Stimulated activated memory B cell treated with anti-CD40 and anti-IgM and Interleukin-4, amounts not matched to agents 10 μg/mL and 1 μg/mL and 100 μg/mL, for 72 hours (primary cell): ENCODE data around the gene CNST.
"Not testable (repeated sequence)": the region's sequence is repeated elsewhere in the genome, so short reads cannot be mapped to it uniquely, and the experiment has no call there.

Experiments
- ATAC-seq: fragments of 150-1000 bp; cut with Tn5 transposase; 2 replicates; pipeline ENCODE4 v1.10.0; 2021
- H3K27ac Mint-ChIP-seq: one replicate; pipeline ENCODE4 v1.8.0; 2022; ENCODE audit warnings: mild to moderate bottlenecking, mixed read lengths
- H3K27me3 Mint-ChIP-seq: one replicate; pipeline ENCODE4 v1.8.0; 2022; ENCODE audit warnings: mixed read lengths
- H3K36me3 Mint-ChIP-seq: one replicate; pipeline ENCODE4 v1.8.0; 2022; ENCODE audit warnings: mixed read lengths
- H3K4me1 Mint-ChIP-seq: one replicate; pipeline ENCODE4 v1.8.0; 2022; ENCODE audit warnings: mixed read lengths
- H3K4me3 Mint-ChIP-seq: one replicate; pipeline ENCODE4 v1.8.0; 2022; ENCODE audit warnings: mild to moderate bottlenecking, moderate library complexity, mixed read lengths
- H3K9me3 Mint-ChIP-seq: one replicate; pipeline ENCODE4 v1.8.0; 2022; ENCODE audit warnings: mixed read lengths

The CNST gene

GRCh38 chr1:246680696-246681130, 114.5 kb downstream of the CNST start:
- Mint-ChIP-seq H3K9me3 (no peaks in the 10 kb centered on the region), H3K36me3 (peaks cover 7% of the 10 kb centered on the region), H3K27me3 (no peaks in the 10 kb centered on the region), H3K4me1 (peaks cover 10% of the 10 kb centered on the region), H3K4me3 (no peak overlapping the region), H3K27ac (no peak overlapping the region)
- no peak for ATAC-seq

DNA sequence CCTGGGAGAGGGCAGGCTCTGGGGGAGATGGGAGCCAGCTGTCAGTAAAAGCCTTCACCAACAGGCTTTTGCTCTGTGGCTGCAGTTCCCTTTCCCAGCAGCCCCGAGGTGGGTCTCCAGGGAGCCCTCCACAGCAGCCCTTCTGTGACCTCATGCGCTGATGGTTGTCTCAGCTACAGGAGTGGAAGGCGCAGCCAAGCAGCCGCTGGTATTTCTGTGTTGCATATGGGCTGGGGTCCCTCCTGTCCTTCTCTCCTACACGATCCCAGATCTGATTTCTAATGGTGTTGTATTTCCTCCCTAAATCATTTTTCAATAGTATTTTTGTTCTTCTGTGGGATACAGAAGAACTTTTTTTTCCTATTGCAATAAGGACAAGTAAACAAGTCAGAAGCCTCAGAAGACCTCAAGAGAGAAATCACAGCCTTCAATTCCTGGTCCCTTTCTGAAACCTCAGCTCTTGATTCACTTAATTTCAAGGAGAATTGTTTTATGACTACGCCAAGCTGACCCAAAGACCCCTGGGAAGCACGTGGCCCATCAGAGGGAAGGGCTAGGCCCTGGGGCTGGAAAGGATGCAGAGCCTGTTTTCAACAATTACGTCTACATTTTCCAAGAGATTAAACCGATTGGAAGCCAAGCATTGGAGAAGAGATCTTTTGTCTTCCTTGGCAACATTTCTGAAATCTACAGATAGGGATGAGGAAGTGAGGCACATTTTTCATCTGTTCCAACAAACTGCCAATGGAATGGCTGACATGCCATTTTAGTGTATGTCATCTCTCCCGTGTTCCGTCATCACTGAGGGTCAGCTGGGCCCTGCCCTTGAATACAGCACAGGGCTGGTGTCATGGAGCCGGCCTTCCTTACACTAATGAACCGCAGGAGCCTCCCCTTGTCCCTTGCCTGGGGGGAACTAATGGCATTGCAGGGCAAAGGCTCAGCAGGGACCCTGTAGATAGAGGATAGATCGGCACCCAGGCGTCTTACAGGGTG, 115.9 kb downstream of the CNST start:
- ATAC-seq: peak; percentile 53
- no peaks in the 10 kb centered on the region for H3K9me3 Mint-ChIP-seq
- H3K4me1 Mint-ChIP-seq: peaks cover 10% of the 10 kb centered on the region
- H3K27me3 Mint-ChIP-seq: no peaks in the 10 kb centered on the region
- H3K27ac Mint-ChIP-seq: no peak overlapping the region
- no peak overlapping the region for H3K4me3 Mint-ChIP-seq
- peaks cover 7% of the 10 kb centered on the region for H3K36me3 Mint-ChIP-seq

- Mint-ChIP-seq H3K4me3 (no peak overlapping the region), H3K36me3 (peaks cover 7% of the 10 kb centered on the region), H3K9me3 (no peaks in the 10 kb centered on the region), H3K27me3 (peaks cover 7% of the 10 kb centered on the region), H3K4me1 (peaks cover 10% of the 10 kb centered on the region), H3K27ac (no peak overlapping the region)
- no peak for ATAC-seq
Measured at GRCh38 chr1:246683521-246683920, 117.3 kb downstream of the CNST start.

- Mint-ChIP-seq H3K9me3 (no peaks in the 10 kb centered on the region), H3K4me3 (no peak overlapping the region), H3K36me3 (peaks cover 7% of the 10 kb centered on the region), H3K27me3 (peaks cover 7% of the 10 kb centered on the region), H3K4me1 (peaks cover 10% of the 10 kb centered on the region), H3K27ac (no peak overlapping the region)
- ATAC-seq: no peak
Measured at GRCh38 chr1:246687002-246687401, 120.7 kb downstream of the CNST start.

DNA sequence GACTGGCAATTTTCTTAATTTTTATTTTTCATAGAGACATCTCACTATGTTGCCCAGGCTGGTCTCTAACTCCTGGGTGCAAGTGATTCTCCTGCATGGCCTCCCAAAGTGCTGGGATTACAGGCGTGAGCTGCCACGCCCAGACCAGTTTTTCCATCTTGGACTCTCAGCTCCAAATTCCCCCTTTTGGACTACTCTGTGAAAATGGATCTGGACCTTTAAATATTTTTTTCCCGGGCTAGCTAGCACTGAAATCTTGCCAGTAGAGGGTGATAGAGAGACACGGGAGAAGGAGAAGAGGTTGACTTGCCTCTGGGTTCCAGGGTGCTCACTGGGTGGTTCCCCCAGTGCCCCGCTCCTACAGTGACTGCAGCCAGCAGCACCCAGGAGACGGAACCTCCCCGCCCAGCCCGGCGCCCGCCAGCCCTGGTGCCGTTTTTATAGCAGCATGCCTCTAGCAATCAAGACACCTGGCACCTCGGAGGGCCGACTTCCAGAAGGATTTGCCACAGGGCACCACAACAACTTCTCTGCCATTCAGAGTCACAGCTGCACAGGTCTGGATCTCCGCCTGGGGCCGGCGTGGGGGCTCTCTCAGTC, 123.3 kb downstream of the CNST start:
- Mint-ChIP-seq H3K27ac (no peak overlapping the region), H3K9me3 (peaks cover 5% of the 10 kb centered on the region), H3K27me3 (peaks cover 7% of the 10 kb centered on the region), H3K4me3 (no peak overlapping the region), H3K4me1 (peaks cover 7% of the 10 kb centered on the region), H3K36me3 (no peaks in the 10 kb centered on the region)
- peak; percentile 82 for ATAC-seq

- H3K4me3 Mint-ChIP-seq: no peak overlapping the region
- H3K36me3 Mint-ChIP-seq: no peaks in the 10 kb centered on the region
- peaks cover 7% of the 10 kb centered on the region for H3K4me1 Mint-ChIP-seq
- H3K9me3 Mint-ChIP-seq: peaks cover 8% of the 10 kb centered on the region
- ATAC-seq: no peak
- no peak overlapping the region for H3K27ac Mint-ChIP-seq
- H3K27me3 Mint-ChIP-seq: peaks cover 7% of the 10 kb centered on the region
Measured at GRCh38 chr1:246690100-246690499, 123.8 kb downstream of the CNST start.

DNA sequence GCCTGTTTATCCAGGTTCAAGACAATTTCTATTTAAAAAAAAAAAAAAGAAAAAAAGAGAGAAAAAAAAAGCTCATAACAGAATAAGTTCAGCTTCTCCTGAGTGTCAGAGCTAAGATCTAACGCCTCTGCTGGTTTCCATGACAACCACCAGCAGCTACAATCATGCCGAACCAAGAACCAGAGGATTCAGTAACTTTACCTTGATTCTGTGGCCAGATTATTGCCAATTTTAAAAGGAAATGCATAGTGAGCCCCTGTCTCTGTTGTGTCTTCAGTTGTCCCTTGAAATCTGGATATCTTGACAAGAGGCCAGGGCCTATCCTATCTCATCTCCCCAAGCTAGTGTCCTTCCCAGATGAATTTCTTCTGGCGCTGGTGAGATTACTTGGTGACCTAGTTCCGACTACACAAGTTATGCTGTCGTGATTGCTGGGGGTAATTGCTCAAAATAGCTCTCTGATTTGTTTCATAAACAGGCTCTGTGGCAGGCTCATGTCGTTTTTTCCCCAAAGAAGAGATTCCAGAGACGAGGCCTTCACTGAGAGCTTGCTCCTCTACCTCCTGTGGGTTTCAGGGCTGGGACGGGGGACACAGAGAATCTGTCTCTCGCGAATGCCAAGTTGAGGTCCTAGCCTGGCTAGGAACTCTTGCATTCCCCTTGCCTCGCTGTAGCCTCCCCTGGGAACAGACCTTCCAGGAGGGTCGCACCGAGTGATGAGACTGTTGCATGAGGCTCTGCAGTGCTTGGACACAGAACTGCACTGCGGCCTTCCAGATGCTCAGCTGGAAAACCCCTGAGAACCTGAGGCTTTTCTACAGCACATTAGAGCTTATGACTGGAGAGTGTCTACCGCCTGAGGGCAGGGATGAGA, 125.6 kb downstream of the CNST start:
- no peak overlapping the region for H3K27ac Mint-ChIP-seq
- H3K9me3 Mint-ChIP-seq: peaks cover 8% of the 10 kb centered on the region
- H3K4me3 Mint-ChIP-seq: no peak overlapping the region
- peaks cover 12% of the 10 kb centered on the region for H3K4me1 Mint-ChIP-seq
- peaks cover 7% of the 10 kb centered on the region for H3K27me3 Mint-ChIP-seq
- ATAC-seq: no peak
- H3K36me3 Mint-ChIP-seq: no peaks in the 10 kb centered on the region

DNA sequence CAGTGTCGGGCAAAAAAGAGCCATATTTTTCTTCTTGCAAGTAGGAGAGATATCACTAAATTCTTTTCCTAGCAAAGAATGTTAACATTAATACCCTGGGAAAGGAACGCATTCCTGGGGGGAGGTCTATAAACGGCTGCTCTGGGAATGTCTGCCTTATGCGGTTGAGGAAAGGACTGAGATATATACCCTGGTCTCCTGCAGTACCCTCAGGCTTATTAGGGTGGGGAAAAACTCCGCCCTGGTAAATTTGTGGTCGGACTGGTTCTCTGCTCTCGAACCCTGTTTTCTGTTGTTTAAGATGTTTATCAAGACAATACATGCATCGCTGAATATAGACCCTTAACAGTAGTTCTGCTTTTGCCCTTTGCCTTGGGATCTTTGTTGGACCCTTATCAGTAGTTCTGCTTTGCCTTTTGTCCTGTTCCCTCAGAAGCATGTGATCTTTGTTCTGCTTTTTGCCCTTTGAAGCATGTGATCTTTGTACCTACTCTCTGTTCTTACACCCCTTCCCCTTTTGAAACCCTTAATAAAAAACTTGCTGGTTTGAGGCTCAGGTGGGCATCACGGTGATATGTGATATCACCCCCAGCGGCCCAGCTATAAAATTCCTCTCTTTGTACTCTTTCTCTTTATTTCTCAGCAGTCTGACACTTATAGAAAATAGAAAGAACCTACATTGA, 128.1 kb downstream of the CNST start:
- not testable (repeated sequence) for H3K4me3 Mint-ChIP-seq, H3K27me3 Mint-ChIP-seq, H3K36me3 Mint-ChIP-seq, H3K9me3 Mint-ChIP-seq, ATAC-seq, H3K27ac Mint-ChIP-seq
- H3K4me1 Mint-ChIP-seq: peaks cover 21% of the 10 kb centered on the region

DNA sequence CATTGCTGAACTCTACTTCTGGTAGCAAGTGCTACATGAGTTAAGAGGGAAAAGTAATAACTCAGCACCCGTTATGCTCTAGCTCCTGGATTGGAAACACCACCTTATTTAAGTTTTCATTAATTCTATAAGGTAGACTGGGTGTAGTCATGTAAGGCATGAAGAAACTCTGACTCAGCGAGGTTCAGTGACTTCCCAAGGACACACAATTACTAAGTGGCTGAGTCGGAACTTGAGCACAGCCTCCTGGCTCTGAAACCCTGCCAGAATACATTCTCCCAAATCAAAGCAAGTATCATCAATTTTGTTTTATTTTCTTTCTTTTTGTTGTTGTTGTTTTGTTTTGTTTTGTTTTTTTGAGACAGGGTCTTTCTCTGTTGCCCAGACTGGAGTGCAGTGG, 128.9 kb downstream of the CNST start:
- no peak for ATAC-seq
- Mint-ChIP-seq H3K27me3 (no peaks in the 10 kb centered on the region), H3K27ac (no peak overlapping the region), H3K4me1 (peaks cover 18% of the 10 kb centered on the region), H3K4me3 (no peak overlapping the region), H3K9me3 (peaks cover 8% of the 10 kb centered on the region), H3K36me3 (no peaks in the 10 kb centered on the region)

DNA sequence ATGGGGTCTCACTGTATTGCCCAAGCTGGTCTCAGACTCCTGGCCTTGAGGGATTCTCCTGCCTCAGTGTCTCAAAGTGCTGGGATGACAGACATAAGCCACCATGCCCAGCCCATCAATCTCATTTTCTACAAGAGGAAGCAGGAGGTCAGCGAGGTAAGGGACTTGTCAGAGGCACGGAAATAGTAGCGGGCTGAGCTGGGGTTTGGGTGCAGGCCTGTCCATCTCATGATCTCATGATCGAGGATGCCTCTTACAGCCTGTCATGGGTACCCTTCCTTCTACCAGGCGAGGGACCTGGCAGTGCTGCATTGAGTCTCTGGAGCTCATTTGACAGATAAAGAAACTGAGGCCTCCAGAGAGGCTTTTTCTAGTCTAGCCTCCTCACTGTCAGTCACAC, 129.4 kb downstream of the CNST start:
- Mint-ChIP-seq H3K36me3 (no peaks in the 10 kb centered on the region), H3K9me3 (peaks cover 8% of the 10 kb centered on the region), H3K4me1 (peaks cover 18% of the 10 kb centered on the region), H3K4me3 (no peak overlapping the region), H3K27ac (no peak overlapping the region), H3K27me3 (no peaks in the 10 kb centered on the region)
- ATAC-seq: no peak

DNA sequence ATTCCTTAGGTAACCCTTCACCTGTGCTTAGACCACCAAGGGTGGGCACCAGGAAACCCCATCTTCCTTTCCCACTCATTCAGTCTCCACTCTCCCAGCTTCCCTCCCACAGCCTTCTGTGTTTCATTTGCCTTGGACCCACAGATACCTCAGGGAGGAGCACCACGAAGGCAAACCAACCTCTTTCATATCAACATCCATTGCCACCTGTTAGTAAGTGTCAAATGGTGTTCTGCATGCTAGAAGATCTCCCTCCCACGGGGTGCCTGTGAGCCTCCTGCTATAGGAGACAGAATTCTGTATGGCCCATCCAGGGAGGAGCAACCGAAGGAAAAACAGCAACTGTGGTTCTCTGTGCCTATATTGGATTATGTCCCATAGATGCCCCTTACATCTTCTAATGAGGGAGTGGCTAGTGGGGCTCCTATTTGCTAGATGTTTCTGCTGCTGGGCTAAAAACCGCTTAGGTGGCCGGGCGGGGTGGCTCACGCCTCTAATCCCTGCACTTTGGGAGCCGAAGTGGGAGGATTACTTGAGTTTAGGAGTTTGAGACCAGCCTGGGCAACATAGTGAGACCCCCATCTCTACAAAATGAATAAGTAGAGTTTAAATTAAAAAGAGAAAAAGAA, 132.3 kb downstream of the CNST start:
- Mint-ChIP-seq H3K4me1 (peaks cover 18% of the 10 kb centered on the region), H3K27ac (peak overlapping the region; percentile 43), H3K36me3 (no peaks in the 10 kb centered on the region), H3K9me3 (peaks cover 5% of the 10 kb centered on the region), H3K4me3 (peak overlapping the region; percentile 58), H3K27me3 (peaks cover under 1% of the 10 kb centered on the region)
- ATAC-seq: no peak

- peak; percentile 92 for ATAC-seq
- peaks cover 5% of the 10 kb centered on the region for H3K9me3 Mint-ChIP-seq
- H3K27ac Mint-ChIP-seq: peak overlapping the region; percentile 43
- H3K4me1 Mint-ChIP-seq: peaks cover 18% of the 10 kb centered on the region
- peak overlapping the region; percentile 58 for H3K4me3 Mint-ChIP-seq
- H3K36me3 Mint-ChIP-seq: no peaks in the 10 kb centered on the region
- H3K27me3 Mint-ChIP-seq: peaks cover 7% of the 10 kb centered on the region
Measured at GRCh38 chr1:246699095-246699735, 133.0 kb downstream of the CNST start.

DNA sequence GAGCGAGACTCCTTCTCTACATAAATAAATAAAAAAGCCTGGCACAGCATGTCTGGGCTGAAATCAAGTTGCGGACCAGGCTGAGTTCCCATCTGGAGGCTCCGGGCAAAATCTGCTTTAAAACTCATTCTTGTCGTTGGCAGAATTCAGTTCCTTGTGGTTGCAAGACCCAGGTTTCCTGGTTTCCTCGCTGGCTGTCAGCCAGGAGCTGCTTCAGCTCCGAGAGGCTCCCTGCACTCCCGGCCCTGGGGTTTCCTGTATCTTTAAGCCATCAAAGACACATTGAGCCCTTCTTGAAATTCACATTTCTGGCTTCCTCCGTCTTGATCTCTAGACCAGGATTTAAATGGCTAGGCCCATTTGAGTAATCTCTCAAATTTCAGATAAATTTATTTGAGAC, 137.3 kb downstream of the CNST start:
- Mint-ChIP-seq H3K27ac (no peak overlapping the region), H3K36me3 (no peaks in the 10 kb centered on the region)

DNA sequence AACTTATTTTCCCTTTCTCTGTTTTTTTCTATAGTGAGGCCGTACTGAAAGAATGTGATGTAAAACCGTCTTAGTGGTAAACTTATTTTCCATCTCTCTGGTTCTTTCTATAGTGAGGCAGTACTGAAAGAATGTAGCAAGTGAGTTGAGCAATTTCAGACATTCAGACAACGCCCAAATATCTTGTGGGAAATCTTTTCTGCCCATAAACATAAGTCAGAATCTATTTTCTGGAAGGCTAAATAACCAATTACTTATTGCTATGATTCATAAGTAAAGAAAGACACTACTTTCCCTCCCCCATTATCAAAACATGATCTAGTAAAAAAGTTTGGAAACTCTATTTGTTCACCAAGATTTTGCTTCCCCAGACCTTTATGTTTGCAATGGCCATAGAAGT, 139.1 kb downstream of the CNST start:
- Mint-ChIP-seq H3K9me3 (peaks cover 5% of the 10 kb centered on the region), H3K36me3 (peaks cover 5% of the 10 kb centered on the region), H3K27me3 (peaks cover 15% of the 10 kb centered on the region), H3K4me1 (no peaks in the 10 kb centered on the region), H3K27ac (no peak overlapping the region), H3K4me3 (no peak overlapping the region)
- ATAC-seq: no peak

More for the DNA sequence above, 137.3 kb downstream of the CNST start:
- Mint-ChIP-seq H3K4me1 (peaks cover 10% of the 10 kb centered on the region), H3K9me3 (no peaks in the 10 kb centered on the region), H3K27me3 (peaks cover 15% of the 10 kb centered on the region), H3K4me3 (no peak overlapping the region)
- ATAC-seq: no peak
